NCI-H1436 treated with DMSO at 0.1 percent for 48 hours (cell line): Measurements from ENCODE around the gene PAK1.

Experiments used
- DNase-seq: peaks from one replicate; lab custom pipeline; 2025; lab: John Stamatoyannopoulos, UW

PAK1 gene

GRCh38 chr11:77474684-77475060 lies 778 bp upstream of the PAK1 start:
- DNase-seq = no peak

DNA sequence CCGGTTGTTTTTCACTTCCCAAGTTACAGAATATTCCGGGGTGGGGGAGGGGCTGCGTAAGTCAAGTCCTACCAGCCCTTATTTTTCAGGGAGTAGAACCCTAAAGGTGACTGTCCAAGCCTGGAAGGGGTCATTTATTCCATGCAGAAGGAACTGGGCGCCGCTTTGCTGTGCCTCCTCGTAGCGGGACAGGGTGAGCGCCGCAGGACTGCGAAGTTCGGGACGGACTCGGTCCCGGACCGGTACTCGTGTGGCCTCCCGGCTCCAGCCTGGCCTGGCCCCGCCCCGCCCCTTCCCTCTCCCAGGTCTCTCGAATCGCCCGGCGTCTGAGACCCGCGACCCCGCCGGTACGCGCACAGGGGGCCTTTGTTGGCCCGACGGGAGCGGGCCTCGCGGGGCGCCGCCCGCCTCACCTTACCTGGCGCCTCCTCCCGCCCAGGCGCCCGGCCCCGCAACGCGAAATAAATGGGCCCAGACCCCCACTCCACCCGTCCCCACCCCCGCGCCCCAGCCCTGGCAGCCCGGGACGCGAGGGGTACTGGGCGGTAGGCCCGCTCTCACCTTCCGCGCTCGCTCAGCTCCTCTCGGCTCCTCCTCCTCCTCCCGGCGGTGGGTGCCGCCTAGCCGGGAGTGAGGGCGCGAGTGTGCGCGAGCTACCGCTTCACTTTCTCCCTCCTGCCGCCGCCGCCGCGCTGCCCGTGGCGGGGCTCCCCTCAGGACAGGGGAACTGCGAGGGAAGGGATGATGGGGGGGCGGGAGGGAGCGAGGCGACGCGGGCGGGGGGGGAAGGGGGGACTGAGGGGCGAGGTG lies 698 bp downstream of the PAK1 start:
- no peak for DNase-seq

DNA sequence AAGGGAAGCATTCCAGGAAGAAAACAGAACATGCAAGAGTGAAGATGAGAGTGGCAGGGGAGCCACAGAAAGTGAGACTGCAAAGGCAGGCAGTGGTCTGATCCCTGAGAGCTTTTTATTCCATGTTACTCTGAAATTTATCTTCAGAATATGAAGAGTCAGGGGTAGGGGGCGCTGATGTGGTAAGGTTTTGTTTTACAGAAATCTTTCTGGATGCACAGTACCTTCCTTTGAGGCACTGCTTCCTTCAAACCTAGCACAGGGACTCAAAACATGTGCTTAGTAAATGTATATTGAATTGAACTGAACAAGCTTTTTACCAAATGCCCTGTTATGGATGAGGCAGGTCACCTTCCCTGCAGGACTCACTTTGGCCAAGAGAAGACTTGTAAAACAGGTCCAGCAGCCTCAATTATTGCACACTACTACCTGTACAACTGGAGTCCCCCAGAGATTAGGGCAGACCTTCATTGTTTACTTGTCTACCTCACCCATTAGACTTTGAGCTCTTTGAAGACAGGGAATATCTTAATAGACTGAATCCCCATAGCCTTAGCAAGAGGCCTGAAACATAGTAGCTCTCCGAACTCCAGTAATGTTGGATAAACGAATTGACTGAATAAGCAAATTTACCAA lies 2.2 kb downstream of the PAK1 start:
- no peak for DNase-seq

DNA sequence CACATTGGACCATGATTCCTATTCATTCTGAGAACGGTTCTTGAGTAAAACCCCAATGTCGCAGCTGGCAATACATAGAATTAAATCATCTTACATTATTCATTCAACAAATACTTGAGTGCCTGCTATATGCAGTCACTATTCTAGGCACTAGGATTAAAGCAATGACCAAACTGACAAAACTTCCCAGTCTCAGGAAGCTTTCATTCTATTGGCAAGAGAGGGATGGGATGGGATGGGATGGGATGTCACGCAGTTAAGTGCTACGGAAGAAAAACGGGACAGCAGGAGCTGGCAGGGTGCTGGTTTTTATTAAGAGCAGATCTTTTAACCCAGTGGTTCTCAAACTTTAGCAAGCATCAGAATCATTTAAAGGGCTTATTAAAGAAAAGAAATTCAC lies 2.9 kb downstream of the PAK1 start:
- no peak for DNase-seq

DNA sequence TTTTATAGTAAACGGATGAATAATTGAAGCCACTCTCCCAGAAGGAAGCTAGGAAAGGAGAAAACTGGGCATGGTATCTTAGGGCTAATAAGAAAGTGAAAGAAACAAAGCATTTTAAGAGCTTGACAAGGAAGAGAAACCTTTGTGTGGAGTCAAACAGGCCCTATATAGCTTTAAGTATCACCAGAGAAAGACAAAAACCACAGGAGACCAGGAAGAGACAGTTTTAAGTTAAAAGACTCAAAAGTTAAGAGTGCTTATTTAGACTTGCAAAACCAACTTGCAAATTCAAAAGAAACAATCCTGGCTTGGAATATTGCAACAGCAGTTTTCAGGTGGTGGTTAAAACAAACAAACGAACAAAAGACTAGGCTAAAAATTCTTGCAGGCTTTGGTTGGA lies 3.4 kb downstream of the PAK1 start:
- no peak for DNase-seq

DNA sequence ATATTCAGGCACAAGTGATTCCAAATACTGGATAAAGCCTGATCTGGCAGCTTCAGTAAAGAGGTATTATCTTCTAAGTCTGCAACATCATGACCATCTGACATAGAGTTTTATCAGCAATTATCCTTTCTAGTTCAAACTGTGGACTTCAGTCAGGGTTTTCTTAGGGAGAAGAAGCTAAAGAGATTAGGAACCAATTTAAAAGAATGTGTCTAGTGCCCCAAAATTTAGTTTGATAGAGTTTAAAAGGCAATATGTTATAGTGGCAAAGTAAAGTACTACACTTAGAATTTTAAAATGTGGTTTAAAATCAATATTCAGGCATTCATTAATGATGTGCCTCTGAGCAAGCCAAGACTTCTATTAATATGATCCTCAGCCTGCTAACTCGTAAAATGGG lies 5.4 kb downstream of the PAK1 start:
- DNase-seq = no peak

DNA sequence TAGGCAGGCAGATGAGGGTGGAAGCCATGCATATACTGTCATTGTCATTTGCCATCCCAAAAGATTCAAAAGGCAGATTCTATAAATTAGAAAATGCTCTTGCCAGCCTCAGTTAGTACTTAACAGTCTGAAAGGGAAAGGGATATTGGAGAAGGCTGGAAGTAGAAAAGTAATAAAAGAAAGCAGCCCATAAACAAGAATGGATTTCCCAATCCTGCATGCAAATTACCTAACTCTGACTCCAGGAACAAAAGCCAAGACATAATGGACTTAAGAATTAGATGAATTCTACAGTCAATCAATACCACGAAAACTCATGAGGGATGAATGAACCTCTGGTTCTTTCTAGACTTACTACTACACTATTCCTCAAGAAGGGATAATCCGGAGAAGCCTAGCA lies 5.9 kb downstream of the PAK1 start:
- no peak for DNase-seq

DNA sequence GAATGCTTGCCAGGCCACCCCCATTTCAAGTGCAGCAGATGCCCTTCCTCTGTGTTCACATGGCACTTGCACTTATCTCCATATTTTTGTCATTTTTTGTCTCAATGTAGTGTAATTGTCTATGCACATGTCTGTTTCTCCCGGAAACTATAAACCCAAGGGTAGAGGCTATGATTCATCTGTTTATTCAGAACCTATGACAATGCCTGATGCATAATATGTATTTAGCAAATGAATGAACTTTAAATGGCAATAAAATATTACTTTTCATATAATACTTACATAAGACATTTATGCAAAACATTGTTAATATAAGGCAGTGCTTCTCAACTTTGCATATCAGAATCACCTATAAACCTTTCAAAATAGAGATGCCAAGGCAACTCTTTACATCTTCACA lies 6.7 kb downstream of the PAK1 start:
- DNase-seq = no peak

DNA sequence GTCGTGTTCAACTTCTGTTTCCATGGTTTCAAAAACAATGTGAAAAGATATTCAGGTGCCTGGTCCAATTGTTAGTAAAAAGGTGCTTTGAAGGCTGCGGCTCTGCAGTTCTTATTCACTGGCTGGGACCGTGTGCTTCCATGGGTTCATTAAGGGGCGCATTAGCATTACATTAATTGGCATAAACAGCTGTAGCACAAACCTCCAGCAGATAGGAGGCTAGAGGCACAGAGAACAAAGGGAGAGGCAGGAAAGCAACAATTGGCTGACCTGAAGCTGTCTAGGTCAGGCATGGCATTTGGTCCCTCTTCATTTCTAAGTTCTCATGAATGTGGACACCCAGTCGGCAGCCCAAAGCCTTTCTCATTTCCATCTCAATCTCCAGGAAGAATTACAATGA lies 16.6 kb downstream of the PAK1 start:
- DNase-seq = no peak

GRCh38 chr11:77455740-77456139 lies 18.2 kb downstream of the PAK1 start:
- DNase-seq = no peak

GRCh38 chr11:77454867-77455655 lies 18.8 kb downstream of the PAK1 start:
- DNase-seq = no peak

GRCh38 chr11:77450227-77450626 lies 23.7 kb downstream of the PAK1 start:
- no peak for DNase-seq

DNA sequence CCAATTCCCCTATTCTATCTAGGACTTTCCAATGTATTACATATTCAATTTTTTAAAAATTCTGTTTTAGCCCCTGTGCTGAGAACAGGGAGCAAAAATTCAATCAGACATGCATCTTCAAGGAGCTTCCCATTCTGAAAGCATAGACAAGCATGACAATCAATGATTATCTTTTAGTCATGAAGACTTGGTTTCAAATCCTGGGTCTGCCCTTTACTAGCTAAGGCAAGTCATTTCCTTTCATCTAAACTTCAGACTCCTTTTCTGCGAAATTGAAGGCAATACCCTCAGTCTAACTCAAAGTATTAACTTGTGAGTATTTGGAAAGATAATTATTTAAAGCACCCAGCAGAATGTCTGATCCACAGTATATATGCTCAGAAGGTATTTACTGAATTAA lies 24.1 kb downstream of the PAK1 start:
- no peak for DNase-seq

GRCh38 chr11:77449060-77449521 lies 24.8 kb downstream of the PAK1 start:
- DNase-seq = no peak

DNA sequence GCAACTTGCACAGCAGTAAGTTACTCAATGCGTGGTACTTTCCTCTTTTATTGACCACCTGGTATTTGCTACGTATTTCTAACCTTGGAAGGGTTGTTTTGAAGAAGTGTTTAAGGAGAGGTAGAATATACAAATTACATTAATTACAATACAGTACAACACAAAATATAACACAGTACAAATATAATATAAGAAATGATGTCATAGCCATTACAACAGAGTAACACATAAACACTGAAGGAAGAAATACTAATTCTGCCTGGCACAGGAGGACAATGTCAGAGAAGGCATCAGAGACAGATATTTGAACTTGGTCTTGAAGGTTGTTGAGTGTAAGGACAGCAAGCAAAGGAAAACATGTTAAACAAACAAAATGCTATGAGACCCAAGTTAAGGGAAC lies 25.6 kb downstream of the PAK1 start:
- no peak for DNase-seq

DNA sequence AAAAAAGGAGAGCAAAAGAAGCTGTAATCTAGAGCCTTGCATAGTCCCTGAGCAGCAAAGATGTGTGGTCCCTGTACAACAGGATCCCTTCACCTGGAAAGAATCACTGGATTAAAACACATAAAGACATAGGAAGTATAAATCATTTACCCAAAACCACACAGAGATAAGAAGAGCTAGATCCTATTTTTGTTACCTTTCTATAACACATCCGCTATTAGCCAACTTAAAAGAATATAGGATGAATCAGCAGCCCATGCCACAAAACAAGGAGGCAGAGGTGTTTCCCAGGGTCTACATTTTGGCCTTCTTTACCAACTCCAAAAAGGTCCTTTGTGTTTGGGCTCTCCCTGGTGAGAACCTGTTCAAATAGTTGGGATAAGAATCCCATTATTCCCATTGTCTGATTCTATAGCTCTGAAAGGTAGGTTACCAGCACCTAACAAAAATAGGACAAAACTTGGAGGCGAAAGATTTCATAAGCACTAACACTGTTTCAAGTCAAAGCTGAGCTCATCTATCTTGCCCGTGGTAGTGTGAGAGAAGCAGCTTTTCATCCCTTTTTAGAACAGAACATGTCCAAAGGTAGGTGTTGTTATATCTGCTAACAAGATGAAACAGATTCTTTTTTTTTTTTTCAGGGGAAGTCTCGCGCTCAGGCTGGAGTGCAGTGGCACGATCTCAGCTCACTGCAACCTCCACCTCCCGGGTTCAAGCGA lies 26.8 kb downstream of the PAK1 start:
- no peak for DNase-seq

- no peak for DNase-seq
These were observed 29.6 kb downstream of the PAK1 start for GRCh38 chr11:77444261-77444660.

DNA sequence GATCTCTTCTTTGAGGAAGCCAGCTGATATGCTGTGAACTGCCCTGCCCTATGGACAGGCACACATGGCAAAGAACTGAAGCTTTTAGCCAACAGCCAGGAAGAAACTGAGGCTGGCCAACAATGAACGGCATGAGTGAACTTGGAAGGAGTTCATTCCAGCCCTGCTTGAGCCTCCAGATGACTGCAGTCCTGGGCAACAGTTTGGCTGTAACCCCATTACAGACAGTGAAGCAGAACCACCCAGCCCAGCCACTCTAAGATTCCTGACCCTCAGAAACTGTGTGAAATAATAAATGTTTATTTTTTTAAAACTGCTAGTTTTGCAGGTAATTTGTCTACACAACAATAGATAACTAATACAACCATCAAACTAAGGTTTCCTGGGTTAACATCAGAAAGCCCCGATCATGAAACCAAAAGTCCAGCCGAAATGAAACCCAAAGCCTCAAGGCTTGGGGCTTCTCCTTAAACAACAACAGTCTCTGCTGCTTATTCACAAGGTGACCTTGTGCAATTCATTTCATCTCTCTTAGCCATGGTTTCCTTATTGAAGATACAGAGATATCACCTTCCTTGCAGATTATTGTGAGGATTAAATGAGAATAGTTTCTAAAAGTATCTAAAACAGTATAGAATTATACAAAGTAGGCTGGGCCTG lies 31.4 kb downstream of the PAK1 start:
- no peak for DNase-seq

DNA sequence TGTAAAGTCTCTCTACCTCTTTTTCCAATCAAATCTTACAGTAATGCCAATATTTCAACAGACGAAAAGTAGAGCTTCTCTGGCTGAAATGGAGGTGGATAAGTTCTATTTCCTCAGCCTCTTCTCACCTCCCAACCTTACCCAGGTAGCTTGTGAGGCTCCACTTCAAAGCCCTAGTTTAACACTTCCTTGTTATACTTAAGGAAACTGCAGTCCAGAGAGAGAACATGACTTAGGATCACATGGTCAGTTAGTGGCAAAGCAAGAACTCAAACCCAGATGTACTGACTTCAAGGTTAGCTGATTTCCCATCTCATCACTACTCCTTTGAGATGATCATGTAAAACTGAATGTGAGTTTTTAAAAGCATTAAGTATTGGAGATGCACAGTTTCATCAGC lies 32.5 kb downstream of the PAK1 start:
- no peak for DNase-seq

GRCh38 chr11:77440678-77441077 lies 33.2 kb downstream of the PAK1 start:
- DNase-seq = no peak

GRCh38 chr11:77438487-77438886 lies 35.4 kb downstream of the PAK1 start:
- DNase-seq = no peak

GRCh38 chr11:77436969-77437368 lies 36.9 kb downstream of the PAK1 start:
- DNase-seq = no peak
